Astrocyte of the spinal cord (primary cell): Measurements from ENCODE around the gene LYPD6B.
A peak's percentile ranks its signal among the peaks of the same experiment; 100 is the strongest.

ENCODE experiments used
- DNase-seq: peaks from one replicate; pipeline ENCODE4 v3.0.0; 2011; ENCODE audit warnings: low read depth, low spot score
- H3K4me3 ChIP-seq: 2 replicates; pipeline ENCODE4 v1.5.1; 2011; ENCODE audit warnings: low read depth, mild to moderate bottlenecking, low read length, moderate library complexity
- in situ Hi-C: cut with HindIII; loops from 2 replicates; pipeline ENCODE4 v1.10.0; 2017; ENCODE audit warnings: low sequenced_read_pairs
- TF ChIP-seq, protein P1 (sequence below): IDR thresholded peaks from 2 replicates; pipeline ENCODE4 v1.5.1; 2012; ENCODE audit warnings: low read depth, mild to moderate bottlenecking, low read length, inconsistent platforms

Gene LYPD6B

GRCh38 chr2:149036507-149037293 lies 1.8 kb upstream of the LYPD6B start:
- H3K4me3 ChIP-seq, result no peak overlapping the region
- TF ChIP-seq, protein P1, sequence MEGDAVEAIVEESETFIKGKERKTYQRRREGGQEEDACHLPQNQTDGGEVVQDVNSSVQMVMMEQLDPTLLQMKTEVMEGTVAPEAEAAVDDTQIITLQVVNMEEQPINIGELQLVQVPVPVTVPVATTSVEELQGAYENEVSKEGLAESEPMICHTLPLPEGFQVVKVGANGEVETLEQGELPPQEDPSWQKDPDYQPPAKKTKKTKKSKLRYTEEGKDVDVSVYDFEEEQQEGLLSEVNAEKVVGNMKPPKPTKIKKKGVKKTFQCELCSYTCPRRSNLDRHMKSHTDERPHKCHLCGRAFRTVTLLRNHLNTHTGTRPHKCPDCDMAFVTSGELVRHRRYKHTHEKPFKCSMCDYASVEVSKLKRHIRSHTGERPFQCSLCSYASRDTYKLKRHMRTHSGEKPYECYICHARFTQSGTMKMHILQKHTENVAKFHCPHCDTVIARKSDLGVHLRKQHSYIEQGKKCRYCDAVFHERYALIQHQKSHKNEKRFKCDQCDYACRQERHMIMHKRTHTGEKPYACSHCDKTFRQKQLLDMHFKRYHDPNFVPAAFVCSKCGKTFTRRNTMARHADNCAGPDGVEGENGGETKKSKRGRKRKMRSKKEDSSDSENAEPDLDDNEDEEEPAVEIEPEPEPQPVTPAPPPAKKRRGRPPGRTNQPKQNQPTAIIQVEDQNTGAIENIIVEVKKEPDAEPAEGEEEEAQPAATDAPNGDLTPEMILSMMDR, result no peak
- no peak for DNase-seq
- in situ Hi-C loops, result no loop called here

- no peak overlapping the region for H3K4me3 ChIP-seq
- in situ Hi-C loops, result no loop called here
- TF ChIP-seq, protein P1, result no peak
- no peak for DNase-seq
Measured at GRCh38 chr2:149037851-149038250, 648 bp upstream of the LYPD6B start.

GRCh38 chr2:149039213-149039724 lies 770 bp downstream of the LYPD6B start:
- H3K4me3 ChIP-seq, result no peak overlapping the region
- no peak for DNase-seq
- in situ Hi-C loops, result no loop called here
- TF ChIP-seq, protein P1, result no peak

- TF ChIP-seq, protein P1, result peak; percentile 50
- no peak for DNase-seq
- no peak overlapping the region for H3K4me3 ChIP-seq
- in situ Hi-C loops, result no loop called here
Measured at GRCh38 chr2:149040451-149040850, 2.0 kb downstream of the LYPD6B start.

GRCh38 chr2:149041482-149041881 lies 3.0 kb downstream of the LYPD6B start:
- TF ChIP-seq, protein P1, result no peak
- in situ Hi-C loops, result no loop called here
- no peak for DNase-seq
- no peak overlapping the region for H3K4me3 ChIP-seq

GRCh38 chr2:149042881-149043280 lies 4.4 kb downstream of the LYPD6B start:
- DNase-seq, result no peak
- in situ Hi-C loops, result no loop called here
- TF ChIP-seq, protein P1, result no peak
- no peak overlapping the region for H3K4me3 ChIP-seq
